WTC11 (cell line): ENCODE measurements around the gene MTREX.

Experiments
- ETV6 ChIP-seq: sonication (generic); formaldehyde crosslinking; IDR thresholded peaks from 2 replicates; pipeline ENCODE4 v1.8.1; 2022; ENCODE audit warnings: mild to moderate bottlenecking, missing genetic modification reagents
- TF ChIP-seq, protein P1 (sequence below): fragments of 200-600 bp; IDR thresholded peaks from 2 replicates; pipeline ENCODE4 v1.8.0; 2022; ENCODE audit warnings: antibody characterized with exemption
- TF ChIP-seq, protein P2 (sequence below): sonication (generic); formaldehyde crosslinking; IDR thresholded peaks from 2 replicates; pipeline ENCODE4 v1.8.1; 2023; ENCODE audit warnings: mild to moderate bottlenecking, missing genetic modification reagents, moderate library complexity
- TF ChIP-seq, protein P3 (sequence below): sonication (generic); formaldehyde crosslinking; IDR thresholded peaks from 2 replicates; pipeline ENCODE4 v1.8.0; 2023; ENCODE audit warnings: missing genetic modification reagents, mild to moderate bottlenecking, borderline replicate concordance

DNA sequence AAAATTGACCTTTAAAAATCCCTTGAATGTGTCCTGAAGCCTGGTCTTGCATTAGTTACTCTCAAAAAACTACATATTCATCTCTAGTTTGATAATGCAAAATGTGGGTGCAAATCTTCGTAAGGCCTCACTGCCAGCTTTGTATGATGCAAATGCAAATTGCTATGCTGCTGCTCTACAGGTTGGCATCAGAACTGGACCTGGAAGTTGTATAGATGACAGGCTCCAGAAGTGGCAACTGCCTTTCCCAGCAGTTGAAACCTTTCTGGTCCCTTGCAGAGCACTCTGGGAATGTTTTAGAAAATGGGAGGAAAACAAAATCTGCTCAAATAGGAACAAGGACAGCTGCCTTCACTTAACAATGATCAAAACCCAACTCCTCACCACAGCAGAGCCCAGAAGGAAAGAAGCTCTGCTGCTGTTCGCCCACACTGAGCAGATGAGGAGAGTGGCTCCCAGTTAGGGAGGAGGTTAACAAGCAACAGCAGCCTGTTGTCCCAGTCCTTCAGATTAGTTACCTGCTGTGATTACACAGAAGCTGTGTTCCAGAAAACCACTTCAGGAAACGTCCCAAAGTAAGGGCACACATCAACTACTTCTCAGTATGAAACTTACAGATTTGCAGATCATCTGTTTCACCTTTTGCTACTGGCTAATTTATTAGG, 133.4 kb downstream of the MTREX start:
- TF ChIP-seq, protein P1, sequence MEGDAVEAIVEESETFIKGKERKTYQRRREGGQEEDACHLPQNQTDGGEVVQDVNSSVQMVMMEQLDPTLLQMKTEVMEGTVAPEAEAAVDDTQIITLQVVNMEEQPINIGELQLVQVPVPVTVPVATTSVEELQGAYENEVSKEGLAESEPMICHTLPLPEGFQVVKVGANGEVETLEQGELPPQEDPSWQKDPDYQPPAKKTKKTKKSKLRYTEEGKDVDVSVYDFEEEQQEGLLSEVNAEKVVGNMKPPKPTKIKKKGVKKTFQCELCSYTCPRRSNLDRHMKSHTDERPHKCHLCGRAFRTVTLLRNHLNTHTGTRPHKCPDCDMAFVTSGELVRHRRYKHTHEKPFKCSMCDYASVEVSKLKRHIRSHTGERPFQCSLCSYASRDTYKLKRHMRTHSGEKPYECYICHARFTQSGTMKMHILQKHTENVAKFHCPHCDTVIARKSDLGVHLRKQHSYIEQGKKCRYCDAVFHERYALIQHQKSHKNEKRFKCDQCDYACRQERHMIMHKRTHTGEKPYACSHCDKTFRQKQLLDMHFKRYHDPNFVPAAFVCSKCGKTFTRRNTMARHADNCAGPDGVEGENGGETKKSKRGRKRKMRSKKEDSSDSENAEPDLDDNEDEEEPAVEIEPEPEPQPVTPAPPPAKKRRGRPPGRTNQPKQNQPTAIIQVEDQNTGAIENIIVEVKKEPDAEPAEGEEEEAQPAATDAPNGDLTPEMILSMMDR: no peak
- TF ChIP-seq ETV6 (CRISPR knock-in tag): no peak
- TF ChIP-seq, protein P2, sequence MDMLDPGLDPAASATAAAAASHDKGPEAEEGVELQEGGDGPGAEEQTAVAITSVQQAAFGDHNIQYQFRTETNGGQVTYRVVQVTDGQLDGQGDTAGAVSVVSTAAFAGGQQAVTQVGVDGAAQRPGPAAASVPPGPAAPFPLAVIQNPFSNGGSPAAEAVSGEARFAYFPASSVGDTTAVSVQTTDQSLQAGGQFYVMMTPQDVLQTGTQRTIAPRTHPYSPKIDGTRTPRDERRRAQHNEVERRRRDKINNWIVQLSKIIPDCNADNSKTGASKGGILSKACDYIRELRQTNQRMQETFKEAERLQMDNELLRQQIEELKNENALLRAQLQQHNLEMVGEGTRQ (CRISPR knock-in tag): no peak
- TF ChIP-seq, protein P3, sequence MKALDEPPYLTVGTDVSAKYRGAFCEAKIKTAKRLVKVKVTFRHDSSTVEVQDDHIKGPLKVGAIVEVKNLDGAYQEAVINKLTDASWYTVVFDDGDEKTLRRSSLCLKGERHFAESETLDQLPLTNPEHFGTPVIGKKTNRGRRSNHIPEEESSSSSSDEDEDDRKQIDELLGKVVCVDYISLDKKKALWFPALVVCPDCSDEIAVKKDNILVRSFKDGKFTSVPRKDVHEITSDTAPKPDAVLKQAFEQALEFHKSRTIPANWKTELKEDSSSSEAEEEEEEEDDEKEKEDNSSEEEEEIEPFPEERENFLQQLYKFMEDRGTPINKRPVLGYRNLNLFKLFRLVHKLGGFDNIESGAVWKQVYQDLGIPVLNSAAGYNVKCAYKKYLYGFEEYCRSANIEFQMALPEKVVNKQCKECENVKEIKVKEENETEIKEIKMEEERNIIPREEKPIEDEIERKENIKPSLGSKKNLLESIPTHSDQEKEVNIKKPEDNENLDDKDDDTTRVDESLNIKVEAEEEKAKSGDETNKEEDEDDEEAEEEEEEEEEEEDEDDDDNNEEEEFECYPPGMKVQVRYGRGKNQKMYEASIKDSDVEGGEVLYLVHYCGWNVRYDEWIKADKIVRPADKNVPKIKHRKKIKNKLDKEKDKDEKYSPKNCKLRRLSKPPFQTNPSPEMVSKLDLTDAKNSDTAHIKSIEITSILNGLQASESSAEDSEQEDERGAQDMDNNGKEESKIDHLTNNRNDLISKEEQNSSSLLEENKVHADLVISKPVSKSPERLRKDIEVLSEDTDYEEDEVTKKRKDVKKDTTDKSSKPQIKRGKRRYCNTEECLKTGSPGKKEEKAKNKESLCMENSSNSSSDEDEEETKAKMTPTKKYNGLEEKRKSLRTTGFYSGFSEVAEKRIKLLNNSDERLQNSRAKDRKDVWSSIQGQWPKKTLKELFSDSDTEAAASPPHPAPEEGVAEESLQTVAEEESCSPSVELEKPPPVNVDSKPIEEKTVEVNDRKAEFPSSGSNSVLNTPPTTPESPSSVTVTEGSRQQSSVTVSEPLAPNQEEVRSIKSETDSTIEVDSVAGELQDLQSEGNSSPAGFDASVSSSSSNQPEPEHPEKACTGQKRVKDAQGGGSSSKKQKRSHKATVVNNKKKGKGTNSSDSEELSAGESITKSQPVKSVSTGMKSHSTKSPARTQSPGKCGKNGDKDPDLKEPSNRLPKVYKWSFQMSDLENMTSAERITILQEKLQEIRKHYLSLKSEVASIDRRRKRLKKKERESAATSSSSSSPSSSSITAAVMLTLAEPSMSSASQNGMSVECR (CRISPR knock-in tag): no peak
